HEK293 (cell line): Measurements from ENCODE around the gene RASA2.

Experiments used
- GLIS1 ChIP-seq: fragments of 450-650 bp; formaldehyde crosslinking; IDR thresholded peaks from 2 replicates; pipeline ENCODE4 v1.5.1; 2016; ENCODE audit warnings: missing biosample characterization, missing genetic modification characterization
- GLIS2 ChIP-seq: fragments of 450-650 bp; formaldehyde crosslinking; IDR thresholded peaks from 2 replicates; pipeline ENCODE4 v1.5.1; 2016; ENCODE audit warnings: missing biosample characterization, missing genetic modification characterization
- KLF7 ChIP-seq: fragments of 450-650 bp; formaldehyde crosslinking; IDR thresholded peaks from 2 replicates; pipeline ENCODE4 v1.5.1; 2016; ENCODE audit warnings: missing biosample characterization, missing genetic modification characterization, borderline replicate concordance
- KLF8 ChIP-seq: fragments of 450-650 bp; formaldehyde crosslinking; IDR thresholded peaks from 2 replicates; pipeline ENCODE4 v1.5.1; 2016; ENCODE audit warnings: missing biosample characterization, missing genetic modification characterization
- KLF9 ChIP-seq: fragments of 450-650 bp; formaldehyde crosslinking; IDR thresholded peaks from 2 replicates; pipeline ENCODE4 v1.5.1; 2016; ENCODE audit warnings: missing biosample characterization, missing genetic modification characterization, low read depth
- PRDM1 ChIP-seq: fragments of 450-650 bp; formaldehyde crosslinking; IDR thresholded peaks from 2 replicates; pipeline ENCODE4; 2016; ENCODE audit warnings: missing biosample characterization, missing genetic modification characterization
- PRDM4 ChIP-seq: fragments of 450-650 bp; formaldehyde crosslinking; IDR thresholded peaks from 2 replicates; pipeline ENCODE4 v1.5.1; 2017; ENCODE audit warnings: missing biosample characterization, missing genetic modification characterization
- SCRT2 ChIP-seq: fragments of 450-650 bp; formaldehyde crosslinking; IDR thresholded peaks from 2 replicates; pipeline ENCODE4 v1.5.1; 2016; ENCODE audit warnings: missing biosample characterization, missing genetic modification characterization
- SP7 ChIP-seq: fragments of 450-650 bp; formaldehyde crosslinking; IDR thresholded peaks from 2 replicates; pipeline ENCODE4 v1.5.1; 2016; ENCODE audit warnings: missing biosample characterization, missing genetic modification characterization
- TSHZ1 ChIP-seq: fragments of 450-650 bp; formaldehyde crosslinking; IDR thresholded peaks from 2 replicates; pipeline ENCODE4 v1.5.1; 2016; ENCODE audit warnings: missing biosample characterization, missing genetic modification characterization, borderline replicate concordance
- WT1 ChIP-seq: fragments of 450-650 bp; formaldehyde crosslinking; IDR thresholded peaks from 2 replicates; pipeline ENCODE4 v1.5.1; 2016; ENCODE audit warnings: missing biosample characterization, missing genetic modification characterization
- ZBTB20 ChIP-seq: fragments of 450-650 bp; formaldehyde crosslinking; IDR thresholded peaks from 2 replicates; pipeline ENCODE4 v1.5.1; 2016; ENCODE audit warnings: missing biosample characterization, missing genetic modification characterization
- ZFP37 ChIP-seq: fragments of 450-650 bp; formaldehyde crosslinking; IDR thresholded peaks from 2 replicates; pipeline ENCODE4 v1.5.1; 2016; ENCODE audit warnings: missing biosample characterization, missing genetic modification characterization
- ZFP69B ChIP-seq: fragments of 450-650 bp; formaldehyde crosslinking; IDR thresholded peaks from 2 replicates; pipeline ENCODE4 v1.5.1; 2016; ENCODE audit warnings: missing biosample characterization, missing genetic modification characterization
- ZIC2 ChIP-seq: fragments of 450-650 bp; formaldehyde crosslinking; IDR thresholded peaks from 2 replicates; pipeline ENCODE4 v1.5.1; 2016; ENCODE audit warnings: missing biosample characterization, missing genetic modification characterization
- ZNF155 ChIP-seq: fragments of 450-650 bp; formaldehyde crosslinking; IDR thresholded peaks from 2 replicates; pipeline ENCODE4 v1.5.1; 2016; ENCODE audit warnings: missing biosample characterization, missing genetic modification characterization
- ZNF16 ChIP-seq: fragments of 450-650 bp; formaldehyde crosslinking; IDR thresholded peaks from 2 replicates; pipeline ENCODE4 v1.5.1; 2016; ENCODE audit warnings: low read depth, missing biosample characterization, missing genetic modification characterization
- ZNF335 ChIP-seq: fragments of 450-650 bp; formaldehyde crosslinking; conservative IDR thresholded peaks from 2 replicates; pipeline ENCODE4 v1.5.1; 2016; ENCODE audit warnings: missing biosample characterization, missing genetic modification characterization
- ZNF660 ChIP-seq: fragments of 450-650 bp; IDR thresholded peaks from 2 replicates; pipeline ENCODE4 v1.5.1; 2018; ENCODE audit warnings: missing biosample characterization, mild to moderate bottlenecking, missing genetic modification characterization
- ZNF692 ChIP-seq: fragments of 450-650 bp; formaldehyde crosslinking; IDR thresholded peaks from 2 replicates; pipeline ENCODE4 v1.5.1; 2016; ENCODE audit warnings: missing biosample characterization, missing genetic modification characterization
- ZNF791 ChIP-seq: fragments of 450-650 bp; formaldehyde crosslinking; IDR thresholded peaks from 2 replicates; pipeline ENCODE4 v1.5.1; 2016; ENCODE audit warnings: missing biosample characterization, missing genetic modification characterization
- ZSCAN5A ChIP-seq: fragments of 450-650 bp; formaldehyde crosslinking; IDR thresholded peaks from 2 replicates; pipeline ENCODE4 v1.5.1; 2016; ENCODE audit warnings: missing biosample characterization, missing genetic modification characterization
- TF ChIP-seq, protein P1 (sequence below): fragments of 450-650 bp; formaldehyde crosslinking; IDR thresholded peaks from 2 replicates; pipeline ENCODE4 v1.5.1; 2016; ENCODE audit warnings: missing biosample characterization, missing genetic modification characterization
- TF ChIP-seq, protein P2 (sequence below): fragments of 450-650 bp; formaldehyde crosslinking; conservative IDR thresholded peaks from 2 replicates; pipeline ENCODE4 v1.5.1; 2016; ENCODE audit warnings: low read depth, missing biosample characterization, missing genetic modification characterization

The RASA2 gene

DNA sequence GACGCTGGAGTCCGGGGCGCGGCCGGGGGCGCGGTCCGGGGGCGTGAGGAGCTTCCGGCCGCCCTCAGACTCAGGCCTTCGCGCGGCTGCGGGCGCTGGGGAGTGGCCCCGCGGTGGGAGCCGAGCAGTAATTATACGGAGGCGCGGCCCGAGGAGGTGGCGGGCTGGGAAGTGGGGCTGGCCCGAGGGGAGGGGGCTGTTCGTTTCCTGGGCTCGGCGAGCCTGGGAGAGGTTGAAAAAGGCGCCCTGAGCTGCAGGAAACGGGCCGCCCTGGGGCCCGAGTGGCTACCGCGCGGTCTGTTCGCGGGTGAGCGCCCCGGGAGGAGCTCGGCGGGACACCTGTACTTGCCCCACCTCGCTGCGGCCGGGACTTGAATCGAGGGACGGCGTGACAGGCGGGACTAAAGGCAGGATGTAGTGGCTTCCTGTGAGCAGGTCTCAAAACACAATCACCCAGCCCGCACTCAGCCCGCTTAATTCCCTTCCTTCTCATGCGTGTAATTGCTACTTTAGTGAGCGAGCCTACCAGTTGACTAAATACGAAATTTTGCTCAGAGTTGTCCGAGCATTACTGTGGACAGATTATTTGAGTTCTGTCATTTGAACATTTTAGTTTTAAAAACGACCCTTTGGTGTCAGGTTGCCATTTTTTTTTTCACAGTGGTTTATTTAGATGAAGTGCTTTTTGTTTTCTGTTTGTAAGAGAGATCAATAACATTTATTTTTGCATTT, 860 bp downstream of the RASA2 start (continued):
- TF ChIP-seq TSHZ1 (tag by site-specific recombination) (no peak), KLF8 (tag by site-specific recombination) (peak; percentile 92), ZNF16 (tag by site-specific recombination) (no peak), ZFP37 (tag by site-specific recombination) (no peak), SCRT2 (peak; percentile 39; the same call in 1 of the 2 replicates), ZSCAN5A (tag by site-specific recombination) (peak; percentile 54; the same call in 1 of the 2 replicates), WT1 (0 out of 2 replicates have a peak, but pooled peaks have one; percentile 40), GLIS2 (peak; percentile 97), GLIS1 (tag by site-specific recombination) (peak; percentile 75), ZNF335 (tag by site-specific recombination) (peak; percentile 75), PRDM1 (no peak), ZNF155 (tag by site-specific recombination) (no peak), KLF7 (peak; percentile 55; the same call in 1 of the 2 replicates), ZNF791 (tag by site-specific recombination) (no peak), ZNF692 (tag by site-specific recombination) (0 out of 2 replicates have a peak, but pooled peaks have one; percentile 53), ZNF660 (tag by site-specific recombination) (peak; percentile 68; the same call in 1 of the 2 replicates), ZBTB20 (tag by site-specific recombination) (peak; percentile 90), ZFP69B (tag by site-specific recombination) (0 out of 2 replicates have a peak, but pooled peaks have one; percentile 36), SP7 (tag by site-specific recombination) (peak; percentile 82), ZIC2 (tag by site-specific recombination) (peak; percentile 90), PRDM4 (tag by site-specific recombination) (no peak), KLF9 (tag by site-specific recombination) (peak; percentile 72)
- TF ChIP-seq, protein P1, sequence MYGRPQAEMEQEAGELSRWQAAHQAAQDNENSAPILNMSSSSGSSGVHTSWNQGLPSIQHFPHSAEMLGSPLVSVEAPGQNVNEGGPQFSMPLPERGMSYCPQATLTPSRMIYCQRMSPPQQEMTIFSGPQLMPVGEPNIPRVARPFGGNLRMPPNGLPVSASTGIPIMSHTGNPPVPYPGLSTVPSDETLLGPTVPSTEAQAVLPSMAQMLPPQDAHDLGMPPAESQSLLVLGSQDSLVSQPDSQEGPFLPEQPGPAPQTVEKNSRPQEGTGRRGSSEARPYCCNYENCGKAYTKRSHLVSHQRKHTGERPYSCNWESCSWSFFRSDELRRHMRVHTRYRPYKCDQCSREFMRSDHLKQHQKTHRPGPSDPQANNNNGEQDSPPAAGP (tag by site-specific recombination): peak; percentile 70; the same call in 1 of the 2 replicates
- TF ChIP-seq, protein P2, sequence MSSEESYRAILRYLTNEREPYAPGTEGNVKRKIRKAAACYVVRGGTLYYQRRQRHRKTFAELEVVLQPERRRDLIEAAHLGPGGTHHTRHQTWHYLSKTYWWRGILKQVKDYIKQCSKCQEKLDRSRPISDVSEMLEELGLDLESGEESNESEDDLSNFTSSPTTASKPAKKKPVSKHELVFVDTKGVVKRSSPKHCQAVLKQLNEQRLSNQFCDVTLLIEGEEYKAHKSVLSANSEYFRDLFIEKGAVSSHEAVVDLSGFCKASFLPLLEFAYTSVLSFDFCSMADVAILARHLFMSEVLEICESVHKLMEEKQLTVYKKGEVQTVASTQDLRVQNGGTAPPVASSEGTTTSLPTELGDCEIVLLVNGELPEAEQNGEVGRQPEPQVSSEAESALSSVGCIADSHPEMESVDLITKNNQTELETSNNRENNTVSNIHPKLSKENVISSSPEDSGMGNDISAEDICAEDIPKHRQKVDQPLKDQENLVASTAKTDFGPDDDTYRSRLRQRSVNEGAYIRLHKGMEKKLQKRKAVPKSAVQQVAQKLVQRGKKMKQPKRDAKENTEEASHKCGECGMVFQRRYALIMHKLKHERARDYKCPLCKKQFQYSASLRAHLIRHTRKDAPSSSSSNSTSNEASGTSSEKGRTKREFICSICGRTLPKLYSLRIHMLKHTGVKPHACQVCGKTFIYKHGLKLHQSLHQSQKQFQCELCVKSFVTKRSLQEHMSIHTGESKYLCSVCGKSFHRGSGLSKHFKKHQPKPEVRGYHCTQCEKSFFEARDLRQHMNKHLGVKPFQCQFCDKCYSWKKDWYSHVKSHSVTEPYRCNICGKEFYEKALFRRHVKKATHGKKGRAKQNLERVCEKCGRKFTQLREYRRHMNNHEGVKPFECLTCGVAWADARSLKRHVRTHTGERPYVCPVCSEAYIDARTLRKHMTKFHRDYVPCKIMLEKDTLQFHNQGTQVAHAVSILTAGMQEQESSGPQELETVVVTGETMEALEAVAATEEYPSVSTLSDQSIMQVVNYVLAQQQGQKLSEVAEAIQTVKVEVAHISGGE (tag by site-specific recombination): peak; percentile 87
